ENCODE data around the gene ARG2.
A peak's percentile ranks its signal among the peaks of the same experiment; 100 is the strongest.

Gene ARG2

DNA sequence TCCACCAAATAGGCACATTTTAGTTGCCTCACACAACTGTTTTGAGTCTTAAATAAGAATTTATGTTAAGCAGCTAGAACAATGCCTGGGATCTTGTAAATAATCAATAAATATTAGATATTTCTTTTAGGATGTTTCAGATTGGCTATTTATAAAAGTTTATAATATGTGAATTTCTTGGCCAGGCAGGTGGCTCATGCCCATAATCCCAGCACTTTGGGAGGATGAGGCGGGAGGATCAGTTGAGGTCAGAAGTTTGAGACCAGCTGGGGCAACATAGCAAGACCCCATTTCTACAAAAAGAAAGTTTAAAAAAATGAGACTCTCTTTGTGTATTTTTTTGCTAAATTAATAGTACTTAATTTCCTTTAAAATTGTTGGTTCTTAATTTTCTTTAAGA, 21.8 kb downstream of the ARG2 start:
- DNase-seq (ENCODE audit: low read depth), result no peak

DNA sequence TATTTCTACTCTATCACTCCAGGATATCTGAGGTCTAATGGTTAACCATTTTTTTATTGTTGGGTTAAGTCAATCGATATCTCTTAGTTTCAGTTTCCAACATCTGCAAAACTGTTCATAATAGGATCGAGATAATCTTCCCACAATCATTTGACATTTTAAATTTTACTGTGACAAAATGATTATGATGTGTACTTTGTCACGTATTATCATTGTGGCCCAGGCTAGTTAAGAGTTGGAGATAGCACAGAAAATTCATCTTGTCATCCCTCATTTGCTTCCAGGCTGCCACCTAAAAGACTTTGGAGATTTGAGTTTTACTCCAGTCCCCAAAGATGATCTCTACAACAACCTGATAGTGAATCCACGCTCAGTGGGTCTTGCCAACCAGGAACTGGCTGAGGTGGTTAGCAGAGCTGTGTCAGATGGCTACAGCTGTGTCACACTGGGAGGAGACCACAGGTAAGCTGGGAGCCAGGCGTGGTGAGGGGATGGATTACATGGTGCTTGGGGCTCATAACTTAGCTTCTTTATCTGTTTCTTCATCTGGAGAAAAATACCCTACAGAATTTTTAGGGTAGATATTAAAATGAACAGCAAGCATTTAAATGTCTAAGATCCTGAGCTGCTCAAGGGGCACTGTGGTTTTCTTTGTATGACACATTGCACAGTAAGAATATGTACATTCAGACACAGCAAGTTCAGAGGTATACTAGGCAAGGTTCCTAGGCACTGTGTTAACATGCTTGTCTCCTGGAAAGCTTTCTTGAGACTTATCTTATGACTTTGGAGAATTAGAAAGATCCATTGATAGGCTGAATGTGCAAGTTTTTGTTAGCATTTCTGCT, 22.4 kb downstream of the ARG2 start:
- no peak for DNase-seq (ENCODE audit: low read depth)

DNA sequence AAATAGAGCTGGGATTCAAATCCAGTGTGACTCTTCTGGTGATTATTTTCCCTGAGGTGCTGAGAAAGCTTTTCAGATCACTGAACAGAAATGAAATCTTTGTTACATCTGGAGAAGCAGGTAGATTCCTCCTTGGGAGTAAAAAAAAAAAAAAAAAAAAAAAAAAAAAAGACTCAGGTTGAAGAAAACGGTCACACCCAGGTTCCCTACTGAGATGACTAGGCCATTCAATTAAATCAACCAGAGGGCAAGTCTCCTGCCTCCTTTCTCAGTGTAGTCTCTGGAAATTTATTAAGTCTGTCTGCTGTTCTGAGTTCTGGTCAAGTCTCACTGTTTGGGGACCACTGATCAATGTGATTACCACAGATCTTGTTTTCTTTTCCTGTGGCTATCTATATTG, 24.0 kb downstream of the ARG2 start:
- DNase-seq (ENCODE audit: low read depth), result no peak

DNA sequence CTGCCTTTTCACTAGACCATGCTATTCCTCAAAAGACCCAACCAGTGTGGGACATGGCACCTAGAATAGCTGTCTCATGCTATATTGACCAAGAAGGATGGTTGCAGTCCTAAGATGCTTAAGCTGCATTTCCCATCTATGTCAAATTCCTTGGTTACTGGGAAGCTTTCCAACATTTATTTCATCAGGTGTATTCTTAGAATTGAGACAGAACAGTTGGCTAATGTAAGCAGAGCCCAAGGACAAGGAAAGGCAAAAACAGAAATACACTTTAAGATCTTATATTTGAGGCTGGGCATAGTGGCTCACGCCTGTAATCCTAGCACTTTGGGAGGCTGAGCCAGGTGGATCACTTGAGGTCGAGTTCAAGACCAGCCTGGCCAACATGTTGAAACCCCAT, 24.7 kb downstream of the ARG2 start:
- no peak for DNase-seq (ENCODE audit: low read depth)

DNA sequence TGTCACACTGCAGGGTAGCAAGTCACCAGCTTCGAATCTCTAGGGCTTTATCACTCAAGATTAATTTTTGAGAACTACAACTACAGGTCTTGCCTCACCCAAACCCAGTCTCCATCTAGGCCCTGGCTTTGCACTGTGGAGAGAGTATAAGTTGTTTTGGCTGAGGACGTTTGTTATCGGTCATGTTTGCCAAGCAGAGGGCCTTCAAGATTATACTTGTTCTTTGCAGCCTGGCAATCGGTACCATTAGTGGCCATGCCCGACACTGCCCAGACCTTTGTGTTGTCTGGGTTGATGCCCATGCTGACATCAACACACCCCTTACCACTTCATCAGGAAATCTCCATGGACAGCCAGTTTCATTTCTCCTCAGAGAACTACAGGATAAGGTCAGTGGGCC, 25.7 kb downstream of the ARG2 start:
- DNase-seq (ENCODE audit: low read depth), result no peak

DNA sequence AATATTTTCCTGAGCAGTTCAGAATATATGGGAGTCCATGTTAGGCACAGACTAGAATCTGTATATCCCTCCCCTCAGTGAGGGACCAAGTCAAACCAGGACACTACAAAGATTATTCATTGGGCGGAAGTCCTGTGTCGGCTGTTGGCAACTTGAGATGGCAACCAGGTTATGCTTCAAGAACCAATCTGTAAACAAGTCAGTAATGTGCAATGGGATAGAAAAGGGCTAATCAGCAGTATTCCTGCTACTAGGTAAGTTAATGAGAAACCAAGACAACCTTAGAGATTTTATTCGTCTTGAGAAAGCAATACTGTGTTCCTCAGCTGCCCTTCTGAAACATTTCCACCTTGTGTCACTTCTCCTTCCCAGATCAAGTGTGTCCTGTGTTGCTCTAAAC, 26.4 kb downstream of the ARG2 start:
- no peak for DNase-seq (ENCODE audit: low read depth)

DNA sequence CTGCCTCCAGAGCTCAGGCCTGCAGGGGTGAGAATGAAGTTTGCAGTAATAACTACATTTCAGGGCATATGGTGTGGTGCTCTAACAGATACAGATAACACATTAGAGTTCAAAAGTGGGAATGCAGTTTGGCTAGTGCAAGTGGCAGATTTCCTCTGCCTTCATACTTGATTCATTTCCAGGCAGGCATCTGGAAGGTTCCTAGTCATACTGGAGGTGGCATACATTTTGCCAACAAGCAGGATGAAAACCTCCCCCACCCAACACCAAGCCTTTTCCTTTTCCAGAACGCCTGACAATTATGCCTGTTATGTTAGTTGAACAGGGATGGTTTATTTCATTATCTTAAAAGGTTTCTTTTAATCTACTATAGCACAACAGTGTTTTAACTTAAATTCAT, 30.4 kb downstream of the ARG2 start:
- DNase-seq (ENCODE audit: low read depth), result no peak

DNA sequence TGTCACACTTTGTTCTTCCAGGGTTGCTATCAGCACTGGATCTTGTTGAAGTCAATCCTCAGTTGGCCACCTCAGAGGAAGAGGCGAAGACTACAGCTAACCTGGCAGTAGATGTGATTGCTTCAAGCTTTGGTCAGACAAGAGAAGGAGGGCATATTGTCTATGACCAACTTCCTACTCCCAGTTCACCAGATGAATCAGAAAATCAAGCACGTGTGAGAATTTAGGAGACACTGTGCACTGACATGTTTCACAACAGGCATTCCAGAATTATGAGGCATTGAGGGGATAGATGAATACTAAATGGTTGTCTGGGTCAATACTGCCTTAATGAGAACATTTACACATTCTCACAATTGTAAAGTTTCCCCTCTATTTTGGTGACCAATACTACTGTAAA, 31.0 kb downstream of the ARG2 start:
- peak; percentile 76 for DNase-seq (ENCODE audit: low read depth)

DNA sequence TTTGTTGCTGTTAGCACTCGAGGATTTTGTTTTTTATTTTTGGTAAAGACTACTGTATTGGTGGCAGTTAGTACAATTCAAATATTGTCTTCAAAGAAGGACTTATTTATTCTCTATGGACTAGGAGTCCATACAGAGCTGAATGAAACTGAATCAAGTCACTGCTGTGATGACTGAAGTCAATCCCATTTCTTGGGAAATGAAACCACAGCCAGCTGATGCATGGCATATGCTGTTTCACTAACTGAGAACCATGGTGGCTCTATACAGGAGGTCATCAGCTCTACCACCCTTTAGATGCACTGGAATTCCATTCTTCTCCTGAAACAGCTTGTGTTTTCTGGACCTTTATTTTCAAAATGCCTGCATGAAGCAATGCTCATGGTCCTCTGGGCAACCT, 32.5 kb downstream of the ARG2 start:
- no peak for DNase-seq (ENCODE audit: low read depth)

DNA sequence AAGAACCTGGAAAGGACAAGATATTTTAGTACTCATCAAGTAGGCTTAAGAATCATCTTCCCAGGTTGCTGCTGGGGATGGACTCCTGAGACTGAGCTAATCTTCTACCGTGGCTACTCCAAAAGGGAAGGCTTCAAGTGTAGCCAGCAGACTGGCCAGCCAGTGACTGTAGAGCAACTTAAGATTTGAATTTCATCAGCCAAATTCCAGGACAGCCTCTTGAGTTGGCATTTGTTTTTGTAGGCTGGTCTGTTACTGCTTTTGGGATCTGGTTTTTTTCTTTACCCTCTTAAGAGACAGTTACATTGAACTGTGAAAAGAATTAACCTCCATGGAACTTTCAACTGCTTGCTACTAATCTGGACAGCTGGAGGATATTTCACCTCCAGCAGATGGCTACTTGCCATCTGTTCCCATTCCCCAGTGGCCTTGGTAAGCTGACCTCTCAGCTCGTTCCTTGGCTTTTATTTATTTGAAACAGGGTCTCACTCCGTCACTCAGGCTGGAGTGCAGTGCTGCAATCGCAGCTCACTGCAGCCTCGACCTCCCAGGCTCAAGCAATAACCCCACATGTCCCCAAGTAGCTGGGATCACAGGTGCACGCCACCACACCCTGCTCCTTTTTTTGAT, 34.0 kb downstream of the ARG2 start:
- no peak for DNase-seq (ENCODE audit: low read depth)

DNA sequence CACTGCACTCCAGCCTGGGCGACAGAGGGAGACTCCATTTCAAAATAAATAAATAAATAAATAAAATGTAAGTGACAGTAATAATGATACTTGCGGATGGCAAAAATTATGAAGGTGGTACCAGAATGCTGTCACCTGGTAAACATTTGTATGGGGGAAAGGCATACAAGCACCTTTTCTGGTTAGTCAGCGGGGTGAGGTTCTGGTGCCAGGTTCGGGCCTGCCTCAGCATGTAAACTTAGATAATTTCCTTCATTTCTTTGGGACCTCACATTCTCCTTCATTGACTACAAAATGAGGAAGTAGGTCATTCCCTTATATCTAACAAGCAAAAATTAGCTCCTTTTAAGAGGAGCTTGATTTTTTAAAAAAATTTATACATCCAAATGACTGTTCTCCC, 43.9 kb downstream of the ARG2 start:
- no peak for DNase-seq (ENCODE audit: low read depth)

DNA sequence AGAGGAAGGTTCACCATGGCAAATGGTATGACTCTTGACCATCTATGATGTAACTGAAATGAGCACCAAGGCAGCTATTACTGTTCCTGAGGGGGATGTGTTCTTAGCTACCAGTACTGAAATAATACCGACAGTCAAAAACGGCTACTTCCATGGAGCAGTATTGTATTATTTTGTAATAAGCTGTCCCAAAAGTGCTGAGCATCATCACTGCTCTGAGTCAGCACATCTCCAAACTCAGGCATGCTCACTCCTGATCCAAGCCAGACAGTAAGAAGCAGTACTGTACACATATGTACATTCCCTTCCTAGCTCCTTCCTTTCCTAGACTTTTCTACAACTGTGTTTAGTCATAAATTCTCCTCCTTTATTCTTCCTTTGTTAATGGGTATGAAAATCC, 46.1 kb downstream of the ARG2 start:
- DNase-seq (ENCODE audit: low read depth), result no peak

DNA sequence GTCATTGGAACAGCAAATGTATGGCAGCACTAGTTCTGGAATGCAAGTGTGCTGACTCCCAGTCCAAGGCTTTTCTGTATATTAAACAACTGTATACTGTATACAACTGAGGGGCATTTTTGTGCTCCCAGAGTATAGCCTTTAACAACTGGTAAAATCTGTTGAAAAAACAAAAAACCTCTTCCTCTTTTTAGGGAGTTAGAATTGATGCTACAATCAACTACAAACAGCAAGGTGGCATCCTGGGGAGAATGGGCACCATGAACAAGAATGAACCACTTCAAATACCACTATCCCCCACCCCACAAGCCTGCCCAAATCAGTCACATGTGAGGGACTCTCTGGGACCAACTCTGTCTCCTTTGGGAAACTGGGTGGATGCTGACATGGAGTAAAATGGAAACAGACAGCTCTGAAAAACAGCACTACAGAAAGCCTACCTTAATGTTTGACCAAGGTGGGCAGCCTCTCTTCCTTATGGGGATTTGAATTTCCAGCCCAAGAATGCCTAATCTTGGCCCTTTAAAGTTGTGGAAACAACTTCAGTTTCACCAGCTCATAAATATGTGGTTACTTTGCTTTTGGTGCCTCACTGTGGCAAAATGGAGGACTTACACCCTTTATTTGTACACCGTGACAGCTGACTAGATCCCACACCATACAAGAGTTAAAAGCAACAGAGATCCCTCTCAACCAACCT, 47.2 kb downstream of the ARG2 start:
- DNase-seq (ENCODE audit: low read depth), result peak; percentile 26

DNA sequence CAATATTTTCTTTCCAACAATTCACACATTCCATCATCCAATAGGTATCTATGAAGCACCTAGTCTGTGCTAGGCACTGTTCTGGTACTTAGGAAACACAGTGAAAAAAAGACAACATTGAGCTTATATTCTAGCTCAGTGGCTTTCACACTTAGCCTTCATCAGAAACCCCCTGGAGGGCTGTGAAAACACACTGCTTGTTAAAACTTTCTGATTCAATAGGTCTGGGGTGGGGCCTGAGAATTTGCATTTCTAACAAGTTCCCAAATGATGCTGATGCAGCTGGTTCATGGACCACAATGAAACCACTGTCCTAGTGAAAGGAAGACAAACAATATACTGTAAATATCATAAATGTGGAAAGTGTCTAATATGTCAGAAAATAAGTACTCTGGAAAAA, 48.8 kb downstream of the ARG2 start:
- DNase-seq (ENCODE audit: low read depth), result no peak

DNA sequence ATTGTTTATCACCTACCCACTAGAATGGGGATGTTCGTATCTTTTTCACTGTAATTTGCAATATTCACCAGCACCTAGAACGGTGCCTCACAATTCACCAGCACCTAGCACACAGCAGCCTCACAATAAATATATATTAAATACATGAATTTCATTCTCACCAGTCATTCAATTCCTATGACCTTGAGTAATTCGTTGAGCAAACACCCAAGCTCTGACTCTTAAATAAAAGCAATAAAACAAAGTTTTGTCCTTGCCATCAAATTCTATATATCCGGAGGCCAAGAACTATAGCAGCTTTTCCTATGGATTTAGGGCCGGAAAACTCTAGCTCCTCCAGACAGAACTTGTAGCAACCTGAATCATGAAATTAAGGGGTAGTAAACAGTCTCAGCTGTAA, 53.7 kb downstream of the ARG2 start:
- DNase-seq (ENCODE audit: low read depth), result no peak

DNA sequence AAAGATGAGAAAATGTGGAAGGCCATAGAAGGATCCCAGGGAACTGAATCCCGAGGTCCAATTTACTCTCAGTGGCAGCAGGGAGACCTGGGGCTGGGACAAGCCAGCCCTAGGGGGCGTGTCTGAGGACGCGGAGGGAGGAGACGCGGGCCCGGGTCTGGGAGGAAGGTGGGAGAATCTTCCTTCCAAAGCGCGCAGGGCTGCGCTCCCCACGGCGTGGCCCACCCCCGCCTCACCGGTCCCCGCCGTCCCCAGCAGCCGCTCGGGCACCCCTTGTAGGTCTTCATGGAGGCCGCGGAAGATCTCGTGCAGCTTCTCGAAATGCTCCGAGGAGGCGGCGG, 54.4 kb downstream of the ARG2 start:
- DNase-seq (ENCODE audit: low read depth), result peak; percentile 24

DNA sequence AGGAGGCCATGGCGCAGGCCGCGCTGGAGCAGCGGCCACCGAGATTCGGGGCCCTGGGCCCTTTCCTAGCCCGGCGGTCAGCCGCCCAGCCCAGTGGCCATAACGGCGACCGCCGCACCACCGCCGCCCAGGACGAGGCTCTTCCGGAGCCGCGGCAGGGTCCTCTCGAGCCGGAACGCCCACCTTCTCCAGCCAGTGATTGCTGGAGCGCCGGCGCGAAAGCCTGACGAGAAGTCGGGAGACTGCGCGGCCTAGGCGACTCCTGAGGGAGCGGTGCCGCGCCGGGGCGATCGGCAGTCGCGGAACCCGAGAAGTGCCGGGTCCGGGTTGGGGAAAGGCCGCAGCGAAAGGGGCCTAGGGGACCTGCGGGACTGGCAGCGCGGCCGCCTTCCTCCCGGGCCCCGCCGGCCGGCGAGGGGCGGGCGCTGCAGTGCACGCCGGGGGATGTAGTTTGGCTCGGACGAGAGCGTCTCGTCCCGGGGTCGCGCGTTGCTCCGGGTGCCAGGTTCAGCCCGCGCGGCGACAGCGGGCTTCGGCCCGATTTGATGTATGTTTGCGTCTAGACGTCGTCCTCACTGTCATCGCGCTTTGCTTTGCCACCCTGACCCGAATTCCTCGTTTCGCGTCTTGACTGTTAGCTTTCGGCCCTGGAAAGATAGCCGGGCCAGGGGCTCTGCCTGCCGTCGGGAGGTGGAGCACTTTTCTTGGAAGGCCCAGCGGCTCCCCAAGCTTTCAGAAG, 54.9 kb downstream of the ARG2 start, which contains the start of gene VTI1B:
TSS of gene VTI1B (minus strand) at position 153 of the 739 bp plus-strand sequence. CDS start at position 10, 143 bp downstream.
- peak; percentile 39 for DNase-seq (ENCODE audit: low read depth)

DNA sequence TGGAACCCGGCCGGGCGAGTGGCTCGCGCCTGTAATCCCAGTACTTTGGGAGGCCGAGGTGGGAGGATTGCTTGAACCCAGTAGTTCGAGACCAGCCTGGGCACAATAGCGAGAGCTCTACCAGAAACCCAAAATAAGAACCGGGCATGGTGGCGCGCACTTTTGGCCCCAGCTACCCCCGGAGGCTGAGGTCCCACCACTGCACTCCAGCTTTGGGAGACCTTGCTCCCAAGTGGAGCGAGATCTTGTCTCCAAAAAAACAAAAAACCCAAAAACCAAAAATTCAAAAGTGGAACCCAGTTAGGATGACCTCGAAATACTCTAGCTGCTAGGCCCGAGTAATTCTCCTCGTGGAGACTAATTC, 55.5 kb downstream of the ARG2 start:
- no peak for DNase-seq (ENCODE audit: low read depth)

DNA sequence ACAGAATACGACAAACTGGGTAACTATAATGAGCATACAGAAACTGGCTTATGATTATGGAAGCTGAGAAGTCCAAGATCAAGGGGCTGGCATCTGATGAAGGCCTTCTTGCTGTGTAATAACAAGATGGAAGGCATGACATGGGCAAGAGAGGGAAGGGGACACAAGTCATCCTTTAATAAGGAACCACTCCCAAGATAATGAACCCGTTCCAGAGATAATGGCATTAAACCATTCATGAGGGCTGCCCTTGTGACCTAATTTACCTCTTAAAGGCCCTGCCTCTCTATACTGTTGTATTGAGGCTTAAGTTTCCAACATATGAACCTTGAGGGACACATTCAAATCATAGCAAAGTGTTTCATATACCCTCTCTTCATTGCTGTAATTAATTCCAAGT, 59.3 kb downstream of the ARG2 start:
- no peak for DNase-seq (ENCODE audit: low read depth)

DNA sequence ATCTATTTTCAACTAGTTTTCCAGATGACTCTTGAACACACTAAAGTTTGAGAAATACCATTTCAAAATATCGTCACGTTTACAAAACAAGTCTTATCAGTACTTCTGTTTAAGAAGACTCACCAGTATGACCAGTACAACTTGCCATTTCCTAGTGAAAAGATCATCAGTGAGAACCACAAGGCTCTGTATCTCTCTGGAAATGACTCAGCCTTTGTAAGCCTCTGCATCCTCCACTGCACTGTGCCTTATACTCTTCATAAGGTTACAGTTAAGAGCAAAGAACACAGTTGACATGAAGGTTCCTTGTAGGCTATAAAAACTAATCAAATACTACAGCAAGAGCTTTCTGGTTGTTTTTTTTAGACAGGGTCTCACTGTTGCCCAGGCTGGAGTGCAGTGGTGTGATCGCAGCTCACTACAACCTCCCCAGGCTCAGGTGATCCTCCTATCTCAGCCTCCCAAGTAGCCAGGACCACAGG, 60.4 kb downstream of the ARG2 start:
- peak; percentile 88 for DNase-seq (ENCODE audit: low read depth)

DNA sequence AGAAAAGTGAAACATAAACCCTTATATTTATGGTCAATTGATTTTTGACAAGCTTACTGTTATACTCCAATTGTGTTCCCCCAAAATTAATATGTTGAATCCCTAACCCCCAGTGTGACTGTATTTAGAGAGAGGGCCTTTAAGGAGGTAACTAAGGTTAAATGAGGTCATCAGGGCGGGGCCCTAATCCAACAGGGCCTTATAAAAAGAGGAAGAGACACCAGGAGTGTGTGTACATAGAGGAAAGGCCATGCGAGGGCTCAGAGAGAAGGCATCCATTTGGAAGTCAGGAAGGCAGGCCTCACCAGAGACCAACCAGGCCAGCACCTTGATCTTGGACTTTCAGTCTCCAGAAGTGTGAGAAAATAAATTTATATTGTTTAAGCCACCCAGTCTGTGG, 61.2 kb downstream of the ARG2 start:
- DNase-seq (ENCODE audit: low read depth), result no peak

DNA sequence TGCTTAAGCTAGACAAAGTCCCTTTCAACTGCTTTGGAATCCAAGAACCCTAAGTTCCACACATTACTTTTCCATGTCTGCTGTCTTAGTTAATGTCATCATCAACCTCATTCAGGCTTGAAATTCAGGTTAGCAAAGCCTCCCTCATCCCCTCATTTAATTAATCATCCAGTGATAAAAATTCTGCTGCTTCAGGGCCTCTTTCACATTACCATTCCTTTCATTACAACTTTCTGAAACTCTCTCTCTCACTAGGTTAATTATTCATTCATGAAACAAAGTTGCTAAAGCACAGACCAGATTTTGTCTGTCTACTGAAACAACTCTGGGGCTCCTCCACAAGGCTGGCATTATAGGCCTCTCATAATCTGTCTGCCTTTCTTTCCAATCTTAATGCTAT, 64.1 kb downstream of the ARG2 start:
- DNase-seq (ENCODE audit: low read depth), result no peak

DNA sequence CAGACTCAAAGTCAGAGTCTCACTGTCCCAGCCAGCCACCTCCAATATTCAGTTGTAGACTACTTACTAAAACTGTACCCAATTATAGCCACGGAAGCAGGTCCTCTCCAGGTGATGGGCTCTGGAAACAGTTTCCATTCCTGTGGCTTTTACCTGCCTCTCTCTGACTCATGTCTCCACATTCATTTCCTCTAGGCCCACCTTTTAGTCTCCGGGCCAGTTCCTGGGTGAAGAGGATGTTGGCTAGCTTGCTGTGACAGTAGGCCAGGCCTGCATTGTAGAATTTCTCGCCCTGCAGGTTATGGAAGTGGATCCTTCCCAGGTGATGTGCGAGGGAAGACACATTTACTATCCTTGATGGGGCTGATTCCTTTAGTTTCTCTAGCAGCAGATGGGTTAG, 70.3 kb downstream of the ARG2 start:
- no peak for DNase-seq (ENCODE audit: low read depth)

All from HS-5 (cell line).